AG04450 (cell line): Measurements from ENCODE around the gene ZNF474. TPM values are rescaled to one million over a fixed set of nuclear protein-coding genes. Genes with fewer than 3 reads are reported as not detected.
"Not testable (repeated sequence)": the region's sequence is repeated elsewhere in the genome, so short reads cannot be mapped to it uniquely, and the experiment has no call there.

Experiments used
- CTCF ChIA-PET: fragments of 300-600, 350-600 bp; formaldehyde crosslinking; extraction: SDS; loops from one replicate; lab custom pipeline; 2022; ENCODE audit warnings: antibody characterized with exemption, inconsistent platforms; lab: Charles Lee
- POLR2A ChIA-PET: fragments of 350-600 bp; formaldehyde crosslinking; extraction: SDS; loops from one replicate; lab custom pipeline; 2021; ENCODE audit warnings: antibody characterized with exemption, inconsistent platforms; lab: Yijun Ruan, JAX
- DNase-seq: peaks from one replicate; pipeline ENCODE4 v3.0.0-alpha.2; 2011; ENCODE audit warnings: low read depth, low spot score
- H3K27ac ChIP-seq: one replicate; pipeline ENCODE4 v1.5.1; 2012; ENCODE audit warnings: low read depth, low read length, control low read depth
- H3K27me3 ChIP-seq: one replicate; pipeline ENCODE4 v1.6.0; 2012; ENCODE audit warnings: low read length; ENCODE audit not compliant: control insufficient read depth, insufficient read depth
- H3K4me3 ChIP-seq: 2 replicates; pipeline ENCODE4 v1.5.1; 2011; ENCODE audit warnings: mild to moderate bottlenecking, low read depth, low read length, control low read depth
- H3K9me3 ChIP-seq: 2 replicates; pipeline ENCODE4 v1.5.1; 2012; ENCODE audit warnings: low read length; ENCODE audit not compliant: control insufficient read depth, insufficient read depth
- polyA plus RNA-seq: library from polyadenylated mRNA; depleted of rRNA; stranded (reverse); fragments of >200 nt; gene quantifications from 2 replicates; pipeline ENCODE4 v1.2.3, GENCODE V29; 2011
- TF ChIP-seq, protein P1 (sequence below): IDR thresholded peaks from 2 replicates; pipeline ENCODE4 v1.5.1; 2011; ENCODE audit warnings: low read depth, low read length, control low read depth, inconsistent platforms

Gene ZNF474
- polyA plus RNA-seq, 1 experiment, result 0.37 TPM

DNA sequence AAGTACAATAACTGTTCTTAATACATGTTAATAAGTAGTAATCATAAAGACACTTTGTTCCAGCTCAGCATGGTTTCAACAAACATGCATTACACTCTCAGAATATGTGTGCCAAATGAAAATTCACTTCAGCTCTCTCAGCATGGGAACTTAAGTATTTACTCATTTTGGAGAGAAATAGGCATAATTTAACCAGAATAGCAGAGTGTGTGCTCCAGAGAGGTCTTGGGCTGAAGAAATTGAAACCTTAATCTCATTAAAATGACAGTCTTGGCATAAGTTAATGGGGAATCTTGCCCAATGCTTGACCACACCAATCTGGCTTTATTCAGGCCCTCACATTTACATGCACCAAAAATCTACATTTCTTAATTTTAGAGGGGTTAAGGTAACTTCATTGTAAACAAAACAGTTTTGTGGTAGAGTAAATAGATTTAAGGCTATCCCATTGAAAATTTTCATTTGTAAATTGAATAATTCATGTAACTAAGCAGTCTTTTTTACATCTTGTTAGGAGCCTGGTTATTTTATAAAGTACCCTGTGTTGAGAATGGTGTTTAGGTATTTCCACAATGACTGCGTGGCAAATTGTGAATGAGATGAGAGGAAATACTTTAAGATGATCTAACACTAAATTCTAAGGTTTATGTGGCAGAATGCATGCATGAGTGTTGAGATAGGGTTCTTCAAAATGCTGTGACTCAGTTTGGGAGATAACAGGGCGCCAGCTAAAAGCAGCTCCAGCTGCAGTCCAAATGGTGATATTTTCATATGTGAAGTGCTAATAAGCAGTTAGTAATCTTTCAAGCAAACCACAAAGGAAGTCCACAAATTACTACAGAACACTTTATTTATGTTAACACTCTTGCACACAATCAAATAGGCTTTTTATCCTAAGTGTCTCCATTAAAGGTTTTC, 40.0 kb upstream of the ZNF474 start:
- POLR2A ChIA-PET, result no interaction called here
- CTCF ChIA-PET, result interaction anchor here (2.5 to 12.3 kb wide), 2 partner anchors 13 to 68 kb away, joined by 8 to 105 read pairs; partner anchors contain the start of gene LOX

DNA sequence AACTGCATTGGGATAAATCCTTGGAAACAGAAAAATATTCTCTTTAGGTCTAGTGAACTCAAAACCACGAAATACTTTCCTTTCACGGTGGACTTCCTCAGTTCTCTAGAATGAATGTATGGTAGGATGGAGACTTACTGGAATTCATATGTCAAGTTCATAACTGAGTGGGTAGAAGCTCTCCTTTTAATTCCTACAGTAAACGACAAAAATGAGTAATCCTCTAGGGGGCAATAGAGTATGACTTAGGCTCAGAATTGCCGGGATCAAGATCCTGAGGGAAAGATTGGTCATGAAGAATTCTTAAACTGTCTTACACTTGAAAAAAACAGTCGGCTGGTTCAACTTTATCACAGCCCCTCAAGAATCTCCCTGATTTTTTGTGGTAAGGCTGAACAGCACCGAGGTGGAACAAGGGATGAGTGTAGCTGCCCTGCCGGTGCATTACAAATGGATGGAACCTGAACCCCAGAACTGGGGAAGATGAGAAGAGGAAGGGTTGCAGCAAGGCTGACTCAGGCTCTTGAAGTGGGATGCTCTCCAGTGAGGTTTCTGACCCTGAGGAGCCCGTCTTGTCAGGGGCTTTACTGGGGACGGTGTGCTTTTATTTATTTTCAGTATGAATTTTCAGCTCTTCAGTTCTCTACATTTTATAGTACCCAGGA, 37.3 kb upstream of the ZNF474 start:
- ChIA-PET CTCF (interaction anchor here (0.5 to 12.3 kb wide), 26 partner anchors 9 to 717 kb away, joined by 3 to 105 read pairs (median 4); partner anchors contain the start of genes LOX and SRFBP1), POLR2A (interaction anchor here (0.6 to 1.2 kb wide), 2 partner anchors 16 to 60 kb away, joined by 3 read pairs; no protein-coding TSS in a partner anchor)
- Histone ChIP-seq H3K27me3 (no peaks in the 10 kb centered on the region), H3K4me3 (no peak overlapping the region), H3K27ac (no peak overlapping the region), H3K9me3 (no peaks in the 10 kb centered on the region)
- TF ChIP-seq, protein P1, sequence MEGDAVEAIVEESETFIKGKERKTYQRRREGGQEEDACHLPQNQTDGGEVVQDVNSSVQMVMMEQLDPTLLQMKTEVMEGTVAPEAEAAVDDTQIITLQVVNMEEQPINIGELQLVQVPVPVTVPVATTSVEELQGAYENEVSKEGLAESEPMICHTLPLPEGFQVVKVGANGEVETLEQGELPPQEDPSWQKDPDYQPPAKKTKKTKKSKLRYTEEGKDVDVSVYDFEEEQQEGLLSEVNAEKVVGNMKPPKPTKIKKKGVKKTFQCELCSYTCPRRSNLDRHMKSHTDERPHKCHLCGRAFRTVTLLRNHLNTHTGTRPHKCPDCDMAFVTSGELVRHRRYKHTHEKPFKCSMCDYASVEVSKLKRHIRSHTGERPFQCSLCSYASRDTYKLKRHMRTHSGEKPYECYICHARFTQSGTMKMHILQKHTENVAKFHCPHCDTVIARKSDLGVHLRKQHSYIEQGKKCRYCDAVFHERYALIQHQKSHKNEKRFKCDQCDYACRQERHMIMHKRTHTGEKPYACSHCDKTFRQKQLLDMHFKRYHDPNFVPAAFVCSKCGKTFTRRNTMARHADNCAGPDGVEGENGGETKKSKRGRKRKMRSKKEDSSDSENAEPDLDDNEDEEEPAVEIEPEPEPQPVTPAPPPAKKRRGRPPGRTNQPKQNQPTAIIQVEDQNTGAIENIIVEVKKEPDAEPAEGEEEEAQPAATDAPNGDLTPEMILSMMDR, result peak; percentile 56
- no peak for DNase-seq

More for the DNA sequence above, 40.0 kb upstream of the ZNF474 start:
- Histone ChIP-seq H3K27me3 (no peaks in the 10 kb centered on the region), H3K4me3 (no peak overlapping the region), H3K27ac (peak overlapping the region; percentile 59), H3K9me3 (no peaks in the 10 kb centered on the region)
- no peak for DNase-seq
- TF ChIP-seq, protein P1, result no peak

DNA sequence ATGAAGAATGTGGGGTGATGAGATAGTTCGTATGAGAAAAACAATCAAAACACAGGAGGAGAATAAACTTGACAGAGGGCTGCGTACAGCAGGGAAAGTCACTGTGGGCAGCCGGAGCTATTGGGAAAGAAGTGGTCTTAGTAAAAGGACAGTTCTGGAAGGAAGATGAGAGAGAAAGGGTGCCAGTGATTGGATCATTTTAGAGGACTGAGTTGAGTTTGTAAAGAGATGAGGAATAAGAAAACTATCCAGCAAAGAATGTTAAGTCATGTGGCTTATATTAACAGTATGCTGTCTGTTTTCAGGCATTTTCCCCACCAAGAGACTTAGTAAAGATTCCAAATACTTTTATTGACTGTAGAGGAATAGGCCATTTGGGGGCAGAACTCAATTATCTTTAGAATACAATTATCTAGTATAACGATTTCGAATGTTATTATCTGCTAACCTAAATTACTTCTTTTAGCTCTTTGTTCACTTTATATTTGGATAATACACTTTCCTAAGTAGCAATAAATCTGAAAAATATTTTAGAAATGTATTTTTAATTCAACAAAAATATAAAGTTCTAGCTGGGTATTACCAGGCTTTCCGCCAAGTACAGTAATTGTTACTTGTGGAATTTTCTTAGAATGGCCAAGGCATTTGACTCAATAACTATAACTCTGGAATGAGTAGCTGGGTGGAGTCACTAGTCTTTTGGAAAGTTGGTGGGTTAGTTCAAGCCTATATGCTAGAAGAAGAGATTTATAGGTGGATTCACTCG, 35.7 kb upstream of the ZNF474 start:
- no peak for DNase-seq
- CTCF ChIA-PET, result interaction anchor here (0.5 to 12.3 kb wide), 8 partner anchors 10 to 132 kb away, joined by 3 to 105 read pairs (median 4); partner anchors contain the start of genes LOX and SRFBP1

DNA sequence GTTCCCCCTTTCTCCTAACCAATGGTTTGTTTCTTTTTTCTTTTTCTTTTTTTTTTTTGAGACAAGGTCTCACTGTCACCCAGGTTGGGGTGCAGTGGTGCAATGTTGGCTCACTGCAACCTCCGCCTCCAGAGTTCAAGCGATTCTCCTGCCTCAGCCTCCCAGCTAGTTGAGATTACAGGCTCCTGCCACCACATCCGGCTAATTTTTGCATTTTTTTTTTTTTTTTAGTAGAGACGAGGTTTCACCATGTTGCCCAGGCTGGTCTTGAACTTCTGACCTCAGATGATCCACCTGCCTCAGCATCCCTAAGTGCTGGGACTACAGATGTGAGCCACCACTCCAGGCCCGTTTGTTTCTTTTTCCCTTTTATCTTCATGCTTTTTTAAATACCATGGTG, 35.1 kb upstream of the ZNF474 start:
- H3K4me3 ChIP-seq, DNase-seq, H3K9me3 ChIP-seq, H3K27me3 ChIP-seq: not testable (repeated sequence)
- ChIA-PET POLR2A (interaction anchor here (0.7 to 3.6 kb wide), 3 partner anchors 16 to 125 kb away, joined by 3 to 20 read pairs (median 3); partner anchors contain the start of gene LOX), CTCF (interaction anchor here (0.7 to 12.3 kb wide), 5 partner anchors 9 to 67 kb away, joined by 3 to 105 read pairs (median 30); partner anchors contain the start of gene LOX)
- peak overlapping the region; percentile 76 for H3K27ac ChIP-seq

More for the DNA sequence above, 35.7 kb upstream of the ZNF474 start:
- no peaks in the 10 kb centered on the region for H3K27me3 ChIP-seq
- peak overlapping the region; percentile 87 for H3K27ac ChIP-seq
- TF ChIP-seq, protein P1, result no peak
- no peaks in the 10 kb centered on the region for H3K9me3 ChIP-seq
- no peak overlapping the region for H3K4me3 ChIP-seq
- POLR2A ChIA-PET, result interaction anchor here (0.7 to 3.6 kb wide), 4 partner anchors 16 to 124 kb away, joined by 3 to 20 read pairs (median 3); partner anchors contain the start of gene LOX

DNA sequence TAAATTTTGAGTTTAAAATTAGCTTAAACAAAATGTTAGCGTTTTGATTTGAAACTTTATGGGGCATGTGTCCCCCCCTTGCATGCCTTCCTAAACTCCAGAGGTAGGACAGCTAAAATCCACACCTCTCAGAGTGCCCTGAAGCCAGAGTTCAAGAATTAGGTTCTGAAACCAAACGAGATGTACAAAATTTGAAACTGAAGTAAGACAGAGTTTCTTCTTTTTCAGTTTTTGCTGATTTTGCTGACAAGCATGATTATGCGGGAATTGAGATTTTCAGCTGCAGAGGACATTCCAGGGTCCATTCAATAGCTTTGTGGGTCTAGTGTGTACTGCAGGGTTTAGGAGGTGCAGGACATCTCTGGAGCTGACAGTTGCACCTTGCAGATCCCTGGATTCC, 34.2 kb upstream of the ZNF474 start:
- ChIA-PET CTCF (interaction anchor here (0.5 to 12.3 kb wide), 5 partner anchors 8 to 134 kb away, joined by 3 to 105 read pairs (median 30); partner anchors contain the start of gene LOX), POLR2A (interaction anchor here (0.7 to 3.6 kb wide), 2 partner anchors 10 to 17 kb away, joined by 5 to 20 read pairs; partner anchors contain the start of gene LOX)
- H3K27me3 ChIP-seq, result no peaks in the 10 kb centered on the region
- TF ChIP-seq, protein P1, result no peak
- H3K27ac ChIP-seq, result no peak overlapping the region
- no peak overlapping the region for H3K4me3 ChIP-seq
- DNase-seq, result no peak
- H3K9me3 ChIP-seq, result no peaks in the 10 kb centered on the region
